HuH-7.5 (cell line): Measurements from ENCODE around the gene TENT5C.

Source experiments
- DNase-seq: peaks from one replicate; pipeline ENCODE4 v3.0.0; 2011; ENCODE audit warnings: low spot score

The TENT5C gene

DNA sequence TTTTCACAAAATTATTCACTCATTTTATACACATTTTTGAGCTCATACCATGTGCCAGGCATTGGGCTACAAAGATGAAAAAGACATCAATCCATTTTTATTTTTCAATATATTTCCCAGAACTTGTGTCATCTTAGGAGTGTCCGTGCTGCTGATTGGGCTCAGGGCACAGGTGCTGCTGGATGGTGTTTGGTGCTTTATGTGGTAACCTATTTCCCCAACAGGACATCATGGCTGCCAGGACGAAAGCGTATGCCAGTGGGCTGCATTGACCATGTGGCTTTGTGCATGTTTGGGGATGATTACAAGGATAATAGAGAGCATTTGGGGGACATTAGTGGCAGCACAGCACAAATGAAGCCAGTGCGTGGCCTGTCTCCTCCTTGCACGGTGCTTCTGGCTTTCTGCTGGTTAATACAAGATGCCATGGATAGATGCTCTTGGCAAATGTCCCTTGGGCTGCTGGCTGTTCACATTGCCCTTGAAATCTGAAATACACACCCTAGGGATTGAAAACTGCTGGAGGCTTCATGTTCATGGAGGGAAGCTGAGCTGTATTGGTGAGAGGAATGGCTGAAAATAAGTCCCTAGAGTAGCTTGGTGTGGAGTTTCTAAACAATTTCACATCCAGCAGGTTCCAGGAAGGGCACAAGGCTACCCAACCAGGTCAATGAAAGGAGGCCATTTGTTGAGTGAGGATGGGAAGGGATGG, 52.3 kb downstream of the TENT5C start:
- DNase-seq = no peak

DNA sequence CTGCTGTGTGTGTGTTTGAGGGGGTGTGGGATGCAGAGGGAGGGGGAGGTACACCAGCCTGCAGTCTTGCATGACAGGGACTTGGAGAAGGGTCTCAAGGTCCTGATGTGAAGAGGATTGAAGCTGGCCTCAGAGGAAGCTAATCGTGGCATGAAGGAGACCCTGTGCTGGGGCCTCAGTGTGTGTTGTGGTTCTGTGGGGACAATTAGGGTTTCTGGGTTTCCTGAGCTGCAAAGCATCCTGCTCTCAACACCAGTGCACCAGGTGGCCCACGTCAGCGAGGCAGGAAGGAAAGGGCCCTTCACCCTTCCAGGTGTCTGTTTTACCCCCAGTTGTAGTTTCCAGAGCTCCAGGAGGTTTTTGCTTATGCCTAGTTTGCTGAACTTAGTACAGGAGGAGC, 52.8 kb downstream of the TENT5C start:
- DNase-seq = no peak

DNA sequence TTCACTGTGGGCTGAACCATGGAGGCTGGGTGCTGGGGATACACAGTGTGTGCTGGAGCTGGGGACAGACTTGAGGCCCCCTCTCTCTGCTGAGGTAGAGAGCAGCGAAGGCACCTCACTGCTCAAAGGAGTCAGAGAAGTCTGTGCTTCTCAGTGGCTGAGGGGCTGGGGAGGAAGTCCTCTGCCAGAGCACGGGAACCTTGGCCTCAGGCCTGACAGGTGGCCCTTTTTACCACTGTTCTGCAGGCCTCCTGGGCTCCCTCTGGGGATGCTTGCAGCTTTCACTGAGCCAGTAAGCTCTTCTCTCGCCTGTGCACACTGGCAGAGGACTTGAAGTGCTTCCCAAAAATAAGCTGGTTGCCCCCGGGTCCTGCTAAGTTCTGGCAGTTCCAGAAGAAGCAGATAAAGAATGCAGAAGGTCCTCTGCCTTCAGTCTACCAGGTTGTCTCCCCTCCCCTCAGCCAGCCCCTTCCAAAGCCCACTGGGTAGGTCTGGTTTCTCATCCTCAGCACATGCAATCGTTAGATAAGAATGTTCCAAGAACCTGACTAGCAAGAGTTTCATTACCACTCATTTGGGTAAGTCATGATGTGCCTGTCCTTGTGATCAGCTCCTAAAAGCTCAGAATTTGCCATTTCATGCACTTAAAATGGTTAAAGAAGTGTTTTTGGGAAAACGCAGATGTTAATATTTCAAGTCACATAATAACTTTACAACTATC, 53.9 kb downstream of the TENT5C start:
- DNase-seq = no peak

DNA sequence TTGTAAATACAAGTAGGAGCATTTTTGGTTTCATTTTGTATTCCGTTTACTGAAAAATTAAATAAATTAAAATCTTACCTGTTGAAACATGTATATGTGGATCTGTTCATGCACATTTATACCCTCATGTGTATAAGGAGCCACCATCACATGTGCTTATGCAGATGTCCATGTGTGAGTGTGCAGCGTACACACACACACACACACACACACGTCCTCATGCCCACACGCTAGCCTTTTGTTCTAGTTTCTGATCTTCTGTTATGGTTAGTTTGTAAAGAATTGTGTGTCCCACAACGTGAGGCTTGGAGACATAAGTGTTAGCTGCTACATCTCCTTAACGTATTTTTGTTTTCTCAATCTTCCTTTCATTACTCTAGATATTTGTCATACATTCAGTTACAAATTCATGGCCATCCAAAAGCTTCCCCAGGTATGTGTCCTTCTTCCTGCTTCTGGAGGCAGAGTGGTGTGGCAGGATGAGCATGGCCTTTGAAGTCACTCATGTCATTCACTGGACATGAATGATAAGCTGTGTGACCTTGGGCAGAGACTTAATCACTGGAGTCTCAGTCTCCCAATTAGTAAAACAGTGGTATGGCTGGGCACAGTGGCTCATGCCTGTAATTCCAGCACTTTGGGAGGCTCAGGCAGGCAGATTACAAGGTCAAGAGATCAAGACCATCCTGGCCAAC, 54.6 kb downstream of the TENT5C start:
- no peak for DNase-seq

DNA sequence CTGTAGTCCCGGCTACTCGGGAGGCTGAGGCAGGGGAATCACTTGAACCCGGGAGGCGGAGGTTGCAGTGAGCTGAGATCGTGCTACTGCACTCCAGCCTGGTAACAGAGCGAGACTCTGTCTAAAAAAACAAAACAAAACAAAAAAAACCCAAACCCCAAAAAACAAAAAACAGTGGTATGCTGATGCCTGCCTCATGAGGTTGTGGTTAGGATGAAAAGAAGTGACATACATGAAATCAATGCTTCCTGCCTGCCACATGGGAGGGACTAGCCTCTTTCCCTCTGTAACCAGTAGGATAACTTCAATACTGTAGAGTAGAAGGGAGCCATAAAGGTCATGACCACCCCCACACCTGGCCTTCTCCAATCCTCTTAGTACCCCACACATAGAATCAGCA, 55.2 kb downstream of the TENT5C start:
- no peak for DNase-seq

DNA sequence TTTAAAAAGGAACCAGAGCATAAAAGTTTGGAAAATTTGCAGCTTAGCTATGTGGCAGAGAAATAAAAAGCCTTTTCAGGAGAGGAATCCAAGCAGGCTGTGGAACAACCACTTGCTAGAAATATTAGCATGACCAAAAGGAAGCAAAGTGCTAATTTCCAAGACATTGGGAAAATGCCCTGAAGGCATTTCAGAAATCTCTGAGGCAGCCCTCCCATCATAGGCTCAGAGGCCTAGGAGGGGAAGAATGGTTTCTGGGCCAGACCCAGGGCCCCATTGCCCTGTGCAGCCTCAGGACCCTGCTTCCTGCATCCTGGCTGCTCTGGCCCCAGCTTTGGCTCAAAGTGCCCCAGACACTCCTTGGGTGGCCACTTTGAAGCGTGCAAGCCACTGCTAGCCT, 56.8 kb downstream of the TENT5C start:
- no peak for DNase-seq

DNA sequence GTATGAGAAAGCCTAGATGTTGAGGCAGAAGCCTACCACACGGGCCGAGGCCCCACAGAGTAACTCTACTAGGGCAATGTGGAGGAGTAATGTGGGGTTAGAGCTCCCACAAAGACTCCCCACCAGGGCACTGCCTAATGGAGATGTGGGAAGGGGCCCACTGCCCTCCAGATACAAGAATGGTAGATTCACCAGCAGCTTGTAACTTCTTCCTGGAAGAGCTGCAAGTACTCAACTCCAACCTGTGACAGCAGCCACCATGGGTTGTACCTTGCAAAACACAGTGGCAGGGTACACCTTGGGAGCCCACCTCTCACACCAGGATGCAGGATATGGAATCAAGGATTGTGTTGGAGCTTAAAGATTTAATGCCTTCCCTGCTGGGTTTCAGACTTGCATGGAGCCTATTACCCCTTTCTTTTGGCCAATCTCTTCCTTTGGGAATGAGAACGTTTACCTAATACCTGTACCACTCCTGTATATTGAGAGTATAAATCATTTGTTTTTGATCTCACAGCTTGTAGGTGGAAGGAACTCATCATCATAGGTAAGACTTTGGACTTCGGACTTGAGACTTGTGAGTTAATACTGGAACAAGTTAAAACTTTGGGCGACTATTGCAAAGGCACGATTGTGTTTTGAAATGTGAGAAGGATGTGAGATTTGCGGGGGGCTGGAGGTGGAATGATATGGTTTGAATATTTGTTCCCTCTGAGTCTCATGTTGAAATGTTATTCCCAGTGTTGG, 57.5 kb downstream of the TENT5C start:
- DNase-seq = no peak

DNA sequence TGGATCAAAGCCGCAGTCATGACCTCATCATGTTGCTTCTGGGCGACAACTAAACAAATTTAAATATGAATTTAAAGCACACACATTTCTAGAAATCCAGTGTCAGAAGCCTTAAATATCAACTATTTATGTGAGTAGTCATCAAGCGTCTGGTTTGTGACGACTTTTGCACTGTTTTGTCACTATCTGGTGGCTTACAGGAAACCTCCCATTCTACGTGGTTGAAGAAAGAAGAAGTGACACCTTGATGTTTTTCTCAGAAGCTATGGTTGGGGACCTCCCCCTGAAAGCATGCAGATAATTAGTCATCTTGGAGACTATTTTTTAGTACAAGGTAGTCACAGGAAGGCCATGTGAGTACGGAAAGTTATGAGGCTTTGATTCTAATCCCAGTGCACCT, 58.5 kb downstream of the TENT5C start:
- DNase-seq = no peak

DNA sequence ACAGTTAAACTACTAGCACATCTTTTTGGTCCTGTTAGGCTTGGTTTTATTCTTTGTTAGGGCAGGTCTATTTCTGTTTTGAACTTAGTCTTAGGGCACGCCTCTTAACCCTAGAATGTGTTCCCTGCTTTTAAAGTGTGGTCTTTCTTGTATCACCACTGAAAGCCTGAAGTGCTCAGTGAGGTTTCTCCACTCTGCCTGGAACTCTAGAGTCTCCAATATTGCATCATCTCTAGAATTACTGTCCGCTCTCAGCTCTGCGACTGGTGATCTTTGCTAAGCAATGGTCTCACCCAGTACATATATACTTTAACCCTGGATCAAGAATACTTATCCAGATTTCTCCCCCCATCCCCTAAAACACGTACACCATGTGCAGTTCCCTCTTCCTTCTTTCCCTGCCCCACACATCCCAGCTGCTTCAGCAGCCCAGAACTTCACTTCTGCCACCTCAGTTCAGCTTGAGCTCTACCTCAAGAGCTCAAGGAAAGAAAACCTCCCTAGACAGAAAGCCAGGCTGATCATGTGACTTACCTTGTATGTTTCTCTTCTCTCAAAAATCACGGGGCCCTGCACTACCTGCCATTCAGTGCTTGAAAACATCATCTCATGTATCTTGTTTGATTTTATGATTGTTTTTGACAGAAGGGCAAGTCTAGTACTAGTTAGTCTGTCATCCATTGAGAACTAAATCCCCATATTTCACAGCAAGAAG, 59.9 kb downstream of the TENT5C start:
- no peak for DNase-seq

DNA sequence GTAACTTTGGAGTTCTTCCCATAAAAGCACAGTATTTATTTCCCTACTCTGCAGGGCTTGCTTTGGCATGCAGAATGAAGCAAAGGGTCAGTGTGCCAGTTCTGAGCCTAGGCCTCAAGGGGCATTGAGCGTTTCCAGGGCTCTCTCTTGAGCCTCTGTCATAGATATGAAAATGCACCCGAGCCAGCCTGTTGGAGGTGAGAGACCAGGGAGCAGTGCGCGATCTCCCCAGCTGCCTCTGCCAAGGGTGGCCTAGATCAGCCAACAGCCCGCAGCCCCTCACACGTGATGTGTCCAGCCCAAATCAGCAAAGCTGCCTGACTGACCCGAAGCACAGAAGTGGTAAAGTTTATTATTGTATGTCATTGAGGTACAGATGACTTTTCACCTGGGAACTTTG, 63.7 kb downstream of the TENT5C start:
- no peak for DNase-seq

DNA sequence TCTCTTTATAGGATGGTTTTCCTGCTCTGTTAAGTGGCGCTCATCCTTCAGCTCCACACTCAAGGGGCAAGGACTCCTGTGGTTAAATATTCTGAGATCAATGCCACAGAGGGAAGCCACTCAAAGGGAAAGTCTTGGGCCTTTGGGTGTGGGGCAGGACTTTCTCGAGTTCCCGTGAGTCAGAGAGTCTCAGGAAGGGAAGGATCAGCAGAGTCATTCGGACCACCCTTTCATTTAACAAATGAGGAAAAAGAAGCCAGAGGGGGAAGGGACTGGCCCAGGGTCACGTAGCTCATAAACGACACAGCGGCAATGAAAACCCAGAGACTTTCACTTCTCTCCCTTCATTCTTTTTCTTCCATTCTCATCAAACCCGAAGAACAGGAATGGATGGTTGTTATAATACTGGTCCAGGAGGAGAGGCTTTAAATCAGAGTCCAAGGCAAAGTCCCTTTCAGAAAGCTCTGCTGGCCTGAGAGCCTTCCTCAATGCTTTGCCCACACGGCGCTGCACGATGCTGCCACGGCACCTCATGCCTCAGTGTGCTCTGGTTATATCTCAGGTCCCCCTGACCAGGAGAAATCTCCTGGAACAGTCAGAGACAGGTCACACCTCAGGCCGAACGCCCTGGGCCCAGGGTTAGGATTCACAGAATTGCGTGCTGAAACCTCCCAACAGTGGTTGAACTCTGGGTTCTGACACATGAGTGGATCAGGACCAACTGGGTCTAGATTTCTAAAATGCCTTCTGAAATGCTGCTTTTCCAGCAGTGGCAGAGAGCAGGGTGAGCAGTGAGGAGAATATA, 65.3 kb downstream of the TENT5C start:
- DNase-seq = no peak

DNA sequence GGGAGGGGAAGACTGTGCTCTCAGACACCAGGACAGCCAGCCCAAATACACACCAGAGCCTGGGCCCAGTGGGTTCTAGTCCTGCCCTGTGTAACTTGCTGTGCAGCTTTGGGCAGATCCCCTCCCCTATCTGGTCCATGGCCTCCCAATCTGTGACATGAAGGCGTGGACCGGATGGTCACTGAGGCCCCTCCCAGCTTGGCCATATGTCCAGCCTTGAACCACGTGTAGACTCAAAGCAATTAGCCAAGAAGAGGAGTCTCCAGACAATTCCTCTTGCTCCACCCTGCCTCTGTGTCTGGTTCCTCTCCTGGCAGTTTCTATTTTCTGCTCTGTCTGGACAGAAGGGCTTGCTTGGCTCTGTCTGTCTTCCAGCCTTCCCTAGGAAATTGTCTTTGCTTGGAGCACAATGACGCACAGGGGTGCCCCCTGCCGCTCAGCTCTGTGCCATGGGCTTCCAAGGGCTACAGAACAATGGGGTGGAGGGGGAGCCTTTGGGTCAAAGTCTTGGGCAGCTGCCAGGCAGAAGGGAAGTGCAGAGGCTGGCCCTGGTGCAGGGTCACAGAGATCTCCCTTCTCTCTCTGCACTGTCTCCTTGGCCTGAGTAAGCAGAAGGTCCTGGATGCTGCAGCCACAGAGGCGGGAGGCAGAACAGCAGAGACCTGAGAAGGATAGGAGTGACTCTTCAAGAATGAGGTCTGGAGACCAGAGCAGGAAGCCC, 66.1 kb downstream of the TENT5C start:
- DNase-seq = no peak

DNA sequence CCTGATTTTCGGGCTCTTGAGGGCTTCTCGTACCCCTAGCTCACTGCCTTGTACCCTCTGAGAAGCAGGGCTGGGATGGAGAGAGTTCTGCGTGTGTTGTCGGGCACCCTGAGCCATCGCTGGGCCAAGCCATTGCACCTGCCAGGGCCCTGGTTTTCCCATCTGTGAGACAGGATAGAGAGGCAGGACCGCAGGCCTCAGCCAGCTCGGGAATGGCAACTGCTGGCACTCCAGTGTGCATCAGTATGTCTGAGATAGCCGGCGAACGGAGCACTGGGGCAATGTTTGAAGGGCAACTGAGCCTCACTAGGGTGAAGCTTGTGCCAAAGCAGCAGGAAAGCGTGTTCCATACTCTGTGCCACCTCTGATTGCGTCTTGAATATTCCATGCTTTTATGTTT, 66.9 kb downstream of the TENT5C start:
- no peak for DNase-seq

DNA sequence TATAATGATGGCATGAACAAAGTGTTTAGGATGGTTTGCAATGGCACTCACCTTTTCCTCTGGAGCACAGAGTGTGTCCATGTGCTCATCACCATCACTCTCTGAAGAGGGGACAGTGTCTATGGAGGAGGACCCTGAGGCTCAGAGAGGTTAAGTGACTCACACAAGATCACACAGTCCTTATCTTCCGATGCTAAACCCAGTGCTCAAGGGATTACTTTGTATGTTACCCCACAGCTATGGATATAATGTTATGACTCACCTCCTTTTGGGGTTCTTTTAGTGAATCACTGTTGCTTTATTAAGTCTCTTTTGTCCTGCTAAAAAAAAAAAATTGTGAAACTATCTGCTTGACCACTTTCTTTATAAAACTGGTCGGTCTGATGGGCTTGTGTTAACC, 67.6 kb downstream of the TENT5C start:
- DNase-seq = no peak

DNA sequence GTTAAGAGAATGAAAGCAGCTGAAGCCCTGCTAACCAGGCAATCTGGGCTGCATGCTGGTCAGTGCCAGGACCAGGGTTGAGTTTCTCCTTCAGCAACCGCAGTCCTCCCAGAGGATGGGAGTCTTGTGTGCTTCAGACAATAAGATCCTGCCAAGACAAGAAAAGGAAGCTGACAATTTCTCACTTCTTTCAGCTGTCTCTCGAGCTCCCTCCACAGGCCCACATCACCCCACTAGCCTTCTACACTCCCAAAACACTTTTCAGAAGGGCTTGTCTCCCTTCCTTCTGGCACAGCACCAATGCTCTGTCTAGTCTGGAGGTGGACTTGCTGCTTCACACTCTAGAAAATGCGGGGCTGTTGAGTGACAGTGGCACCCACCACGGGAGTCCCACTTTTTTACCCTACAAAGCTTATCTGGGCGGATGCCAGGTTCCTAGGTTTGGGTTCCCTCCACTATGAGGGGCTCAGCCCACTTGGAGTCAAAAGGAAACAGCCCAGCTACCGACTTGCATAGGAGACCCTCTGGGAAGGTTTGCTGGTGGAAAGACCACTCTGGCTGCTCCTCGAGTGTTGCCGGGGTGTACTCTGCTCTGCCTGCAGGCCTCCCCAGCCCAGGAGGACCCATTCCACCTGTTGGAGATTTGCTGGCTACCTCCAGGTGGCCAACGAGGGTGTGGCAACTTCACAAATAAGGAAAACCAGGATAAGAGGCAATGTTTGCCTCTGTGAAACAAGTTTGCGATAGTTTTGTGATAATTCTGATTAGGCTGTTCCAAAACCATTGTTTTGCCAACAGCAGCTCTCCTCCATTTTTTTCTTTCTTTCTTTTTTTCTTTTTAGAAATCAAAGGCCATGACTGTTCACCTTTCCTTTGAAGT, 68.9 kb downstream of the TENT5C start:
- DNase-seq = peak; percentile 29

DNA sequence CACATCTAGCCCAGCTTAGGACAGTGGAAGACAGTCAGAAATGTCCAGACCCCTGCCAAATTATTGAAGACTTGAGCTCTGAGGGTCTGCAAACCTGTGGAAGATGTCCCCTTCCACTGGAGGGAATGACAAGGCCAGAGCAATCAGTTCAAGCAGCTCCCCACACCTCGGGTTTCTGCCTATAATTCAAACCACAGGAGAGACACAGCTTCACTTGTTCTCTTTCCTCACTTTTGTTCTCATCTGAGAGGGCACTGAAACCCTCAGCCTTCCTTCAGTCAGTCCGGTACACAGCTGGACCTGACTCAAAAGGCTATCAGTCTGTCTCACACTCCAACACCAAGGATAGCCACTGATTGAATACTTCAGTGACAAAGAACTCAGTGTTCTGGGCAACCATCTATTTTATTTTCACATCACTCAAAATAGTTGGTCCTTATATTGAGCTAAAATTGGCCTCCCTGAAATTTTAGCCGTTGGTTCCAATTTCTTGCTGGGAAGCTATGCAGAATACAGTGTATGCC, 70.1 kb downstream of the TENT5C start:
- DNase-seq = no peak

DNA sequence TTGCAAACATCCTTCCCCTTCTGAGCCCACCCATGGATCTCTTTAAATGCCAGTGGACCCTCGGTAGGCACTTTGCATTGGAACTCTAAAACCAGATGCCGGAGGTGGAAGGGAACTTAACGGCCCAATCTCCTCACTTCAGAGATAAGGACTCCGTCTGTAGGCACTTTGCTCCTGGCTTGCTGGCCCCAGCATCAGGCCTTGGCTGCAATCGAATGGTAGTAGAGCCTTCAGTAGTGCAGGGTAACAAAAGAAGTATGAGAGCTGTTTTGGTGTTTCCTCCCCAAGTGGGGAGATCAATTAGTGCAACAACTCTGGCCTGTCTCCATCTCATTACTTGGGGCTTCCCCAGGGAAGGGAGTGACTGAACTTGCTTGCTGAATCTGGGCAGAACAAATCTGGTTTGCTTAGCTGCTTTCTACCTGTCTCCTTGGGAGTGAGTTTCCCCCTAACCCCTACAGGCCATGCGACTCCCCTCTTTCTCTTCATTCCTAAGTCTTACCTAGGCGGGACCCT, 70.8 kb downstream of the TENT5C start:
- DNase-seq = no peak
